Cardiac muscle cell (in vitro differentiated cells and primary cell): ENCODE data around the gene TDRD5. TPM values are rescaled to one million over a fixed set of nuclear protein-coding genes. Genes with fewer than 3 reads are reported as not detected.
A peak's percentile ranks its signal among the peaks of the same experiment; 100 is the strongest.

Experiments
- DNase-seq, 2 donors: peaks; one replicate each; pipeline versions ENCODE4 v3.0.0 to v3.0.0-alpha.2; 2010 to 2017; ENCODE audit warnings: low read depth in 1 of 2, low spot score in 1 of 2
- H3K27ac ChIP-seq: fragments of 200-600 bp; sonication (generic); 2 replicates; pipeline ENCODE4 v1.5.1; 2016
- H3K27me3 ChIP-seq: fragments of 200-600 bp; sonication (generic); 2 replicates; pipeline ENCODE4 v1.6.0; 2016; ENCODE audit warnings: control low read depth
- H3K36me3 ChIP-seq: fragments of 200-600 bp; sonication (generic); 2 replicates; pipeline ENCODE4 v1.5.1; 2016; ENCODE audit warnings: control low read depth
- H3K4me1 ChIP-seq: fragments of 200-600 bp; sonication (generic); 2 replicates; pipeline ENCODE4 v1.8.1; 2017; ENCODE audit warnings: low read depth, mild to moderate bottlenecking, mixed run types
- H3K4me3 ChIP-seq: fragments of 200-600 bp; sonication (generic); 2 replicates; pipeline ENCODE4 v1.5.1; 2016; ENCODE audit warnings: mild to moderate bottlenecking
- H3K9me3 ChIP-seq: fragments of 200-600 bp; sonication (generic); 2 replicates; pipeline ENCODE4 v1.5.1; 2017; ENCODE audit warnings: low read depth, mild to moderate bottlenecking, control low read depth
- CTCF ChIP-seq: IDR thresholded peaks from 2 replicates; pipeline ENCODE4 v1.5.1; 2012; ENCODE audit warnings: low read depth, mild to moderate bottlenecking, low read length
- polyA plus RNA-seq: library from polyadenylated mRNA; unstranded; fragments of >200 nt; fragmentation: Nextera tagmentation; extraction: Ambion mirVana; gene quantifications from 2 replicates; pipeline ENCODE4 v1.2.1, GENCODE V29; 2016
- total RNA-seq: library from RNA; depleted of rRNA; stranded (reverse); fragments of >200 nt; gene quantifications from 2 replicates; pipeline ENCODE4 v1.2.3, GENCODE V29; 2016

Gene TDRD5
- total and polyA plus RNA-seq, 2 experiments from 2014 or later = 0.21 TPM; not detected in 1

DNA sequence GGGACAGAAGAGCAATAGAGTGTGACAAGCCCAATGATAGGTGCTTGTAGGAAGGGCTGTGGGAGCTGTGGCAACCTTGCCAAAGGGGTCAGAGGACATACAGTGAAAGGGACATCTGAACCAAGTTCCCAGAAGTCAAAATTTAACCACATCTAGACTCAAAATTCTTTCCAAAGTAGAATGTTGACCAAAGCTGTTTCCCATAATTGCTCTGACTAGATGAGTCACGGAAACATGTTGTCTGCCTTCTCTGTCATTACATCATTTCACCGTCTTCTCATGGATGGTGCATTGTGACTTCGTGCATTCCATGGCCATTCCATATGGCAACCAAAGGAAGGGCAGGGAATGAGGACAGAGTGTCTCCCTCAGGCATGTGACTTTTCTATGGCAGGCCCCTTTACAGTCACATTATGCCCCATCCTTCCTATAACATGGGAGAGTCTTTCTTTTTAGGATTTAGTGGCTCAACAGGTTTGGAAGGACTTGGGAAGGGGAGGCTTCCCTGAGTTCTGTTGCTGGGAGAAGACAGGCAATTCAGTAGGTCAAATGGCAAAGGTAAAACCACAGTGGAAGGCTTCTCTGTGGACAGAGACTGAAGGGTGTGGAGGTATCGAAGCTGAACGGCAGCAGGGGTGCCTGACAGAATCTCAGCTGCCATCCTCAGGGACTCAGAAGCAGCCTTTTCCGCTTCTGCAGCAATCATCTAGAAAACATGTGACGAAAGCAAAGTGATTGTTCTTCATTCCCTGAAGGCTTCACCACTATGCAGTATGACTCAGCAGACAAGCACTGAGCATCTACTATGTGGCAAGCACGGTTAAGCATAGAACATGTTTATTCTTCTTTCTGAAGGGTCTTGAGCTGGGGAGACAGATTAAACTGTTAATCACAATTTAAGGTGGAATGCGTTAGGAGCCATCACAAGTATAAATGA is 40.6 kb upstream of the TDRD5 start:
- no peak for TF ChIP-seq CTCF
- DNase-seq = peak in 1 of 2 donors; percentile 91
- no peak overlapping the region for H3K27ac ChIP-seq

GRCh38 chr1:179554427-179554826 is 37.2 kb upstream of the TDRD5 start:
- TF ChIP-seq CTCF = no peak
- no peaks in the 10 kb centered on the region for H3K4me1 ChIP-seq
- H3K27ac ChIP-seq = no peak overlapping the region
- H3K4me3 ChIP-seq = no peak overlapping the region
- no peak for DNase-seq
- H3K9me3 ChIP-seq = no peaks in the 10 kb centered on the region
- no peaks in the 10 kb centered on the region for H3K27me3 ChIP-seq
- H3K36me3 ChIP-seq = no peaks in the 10 kb centered on the region

More for the DNA sequence above, 40.6 kb upstream of the TDRD5 start:
- no peaks in the 10 kb centered on the region for H3K27me3 ChIP-seq
- H3K4me3 ChIP-seq = no peak overlapping the region
- no peaks in the 10 kb centered on the region for H3K9me3 ChIP-seq
- H3K4me1 ChIP-seq = peaks cover 3% of the 10 kb centered on the region
- H3K36me3 ChIP-seq = no peaks in the 10 kb centered on the region

GRCh38 chr1:179558078-179558477 is 33.6 kb upstream of the TDRD5 start:
- Histone ChIP-seq H3K4me1 (no peaks in the 10 kb centered on the region), H3K9me3 (no peaks in the 10 kb centered on the region), H3K36me3 (no peaks in the 10 kb centered on the region), H3K27ac (no peak overlapping the region), H3K27me3 (no peaks in the 10 kb centered on the region), H3K4me3 (no peak overlapping the region)
- no peak for DNase-seq
- TF ChIP-seq CTCF = no peak

- DNase-seq = peak in 1 of 2 donors; percentile 20
- H3K4me3 ChIP-seq = peak within 1 kb of the TSS; percentile 13
These were observed 15.9 kb upstream of the TDRD5 start, which contains the start of gene NPHS2 for GRCh38 chr1:179575497-179576314. Gene NPHS2 (minus strand): TSS chr1:179575948. CDS start chr1:179575864, 84 bp downstream.

More at GRCh38 chr1:179575497-179576314, 15.9 kb upstream of the TDRD5 start, which contains the start of gene NPHS2:
- H3K27ac ChIP-seq = no peak within 1 kb of the TSS
- peaks cover 69% of the 10 kb centered on the region for H3K27me3 ChIP-seq
- H3K9me3 ChIP-seq = no peaks in the 10 kb centered on the region
- TF ChIP-seq CTCF = no peak
- no peaks in the 10 kb centered on the region for H3K4me1 ChIP-seq
- no peaks in the 10 kb centered on the region for H3K36me3 ChIP-seq
